HepG2 (cell line): Measurements from ENCODE around the gene PRSS1. TPM values are rescaled to one million over a fixed set of nuclear protein-coding genes. Genes with fewer than 3 reads are reported as not detected.

Experiments used
- BCLAF1 ChIP-seq: fragments of 450-650 bp; IDR thresholded peaks from 2 replicates; pipeline ENCODE4 v1.6.1; 2017; ENCODE audit warnings: mild to moderate bottlenecking
- GMEB1 ChIP-seq: sonication (generic); formaldehyde crosslinking; IDR thresholded peaks from 2 replicates; pipeline ENCODE4 v1.5.1; 2020; ENCODE audit warnings: missing genetic modification reagents, mild to moderate bottlenecking, borderline replicate concordance
- HBP1 ChIP-seq: IDR thresholded peaks from 2 replicates; pipeline ENCODE4 v1.6.1; 2016; ENCODE audit warnings: low read depth, control low read depth
- MXI1 ChIP-seq: IDR thresholded peaks from 3 replicates; pipeline ENCODE4 v1.6.1; 2012; ENCODE audit warnings: low read depth, low read length, inconsistent platforms, borderline replicate concordance
- NFE2L2 ChIP-seq: fragments of 150-350 bp; IDR thresholded peaks from 2 replicates; pipeline ENCODE4 v1.6.1; 2014; ENCODE audit warnings: low read length
- PAWR ChIP-seq: sonication (generic); formaldehyde crosslinking; IDR thresholded peaks from 2 replicates; pipeline ENCODE4 v1.4.0; 2020; ENCODE audit warnings: missing genetic modification reagents, mild to moderate bottlenecking, borderline replicate concordance
- SRY ChIP-seq: sonication (generic); formaldehyde crosslinking; IDR thresholded peaks from 2 replicates; pipeline ENCODE4 v1.8.0; 2022; ENCODE audit warnings: mild to moderate bottlenecking, missing genetic modification reagents
- ZKSCAN5 ChIP-seq: sonication (generic); formaldehyde crosslinking; IDR thresholded peaks from 2 replicates; pipeline ENCODE4 v1.5.1; 2020; ENCODE audit warnings: mild to moderate bottlenecking, missing genetic modification reagents
- ZNF687 ChIP-seq: sonication (generic); formaldehyde crosslinking; IDR thresholded peaks from 2 replicates; pipeline ENCODE4 v1.5.1; 2020; ENCODE audit warnings: mild to moderate bottlenecking, missing genetic modification reagents, moderate library complexity
- polyA plus RNA-seq, 8 experiments: library from polyadenylated mRNA; depleted of rRNA in 3 of 8; stranded (reverse) in 7 of 8; unstranded in 1 of 8; fragments of >200 nt; fragmentation: Illumina TruSeq in 4 of 8; extraction: Trizol in 4 of 8; gene quantifications; 2 replicates each; pipeline versions ENCODE4 v1.2.1 to v1.2.3, GENCODE V29; 2011 to 2016; ENCODE audit warnings: low read depth in 4 of 8, missing spikeins in 1 of 8, mixed read lengths in 1 of 8; ENCODE audit not compliant: insufficient read depth in 1 of 8
- total RNA-seq, 5 experiments: library from RNA; depleted of rRNA; stranded (reverse); fragments of >200 nt; fragmentation: Illumina TruSeq; extraction: Trizol; gene quantifications; 2 replicates each; pipeline ENCODE4 v1.2.3, GENCODE V29; 2016; ENCODE audit warnings: low read depth in 1 of 5

PRSS1 gene
- total and polyA plus RNA-seq, 2 of the 13 experiments (the other 11 are each of a cell fraction or from before 2014, with no cell fraction given), result not detected

- TF ChIP-seq ZNF687, result no peak
- no peak for TF ChIP-seq MXI1
- TF ChIP-seq ZKSCAN5 (CRISPR knock-in tag), result no peak
- TF ChIP-seq HBP1, result no peak
- no peak for TF ChIP-seq NFE2L2
- no peak for TF ChIP-seq PAWR
- TF ChIP-seq GMEB1 (CRISPR knock-in tag), result no peak
- TF ChIP-seq SRY, result no peak
- no peak for TF ChIP-seq BCLAF1
Measured at GRCh38 chr7:142790555-142790954, 41.3 kb downstream of the PRSS1 start (continued).
